Spleen (tissue), 7 donors: ENCODE results near the gene B3GAT1.

Experiments
- POLR2A ChIP-seq, 3 donors: fragments of 450-650 bp; IDR thresholded peaks; one replicate each; pipeline ENCODE4 v1.5.1; 2017; ENCODE audit warnings: antibody characterized with exemption in 3 of 3, mild to moderate bottlenecking in 1 of 3
- TF ChIP-seq, protein P1 (sequence below), 11 experiments: fragments of 200-600 bp in 7 of 11; fragments of 450-650 bp in 4 of 11; sonication (generic) in 4 of 11; IDR thresholded peaks in 8 of 11; conservative IDR thresholded peaks in 3 of 11; 1 replicate in 7 of 11; 2 replicates in 4 of 11; pipeline versions ENCODE4 v1.4.0 to v1.8.0; 2016 to 2021; ENCODE audit warnings: antibody characterized with exemption in 11 of 11, inconsistent platforms in 4 of 11, mild to moderate bottlenecking in 1 of 11
- donor health status: DM: no; HTN: no; CAD: no; lungs with moderate emphysema.
- donor health status: DM: no; HTN: no; CAD: no.
- donor health status: DM: no; HTN: no; CAD: no.

DNA sequence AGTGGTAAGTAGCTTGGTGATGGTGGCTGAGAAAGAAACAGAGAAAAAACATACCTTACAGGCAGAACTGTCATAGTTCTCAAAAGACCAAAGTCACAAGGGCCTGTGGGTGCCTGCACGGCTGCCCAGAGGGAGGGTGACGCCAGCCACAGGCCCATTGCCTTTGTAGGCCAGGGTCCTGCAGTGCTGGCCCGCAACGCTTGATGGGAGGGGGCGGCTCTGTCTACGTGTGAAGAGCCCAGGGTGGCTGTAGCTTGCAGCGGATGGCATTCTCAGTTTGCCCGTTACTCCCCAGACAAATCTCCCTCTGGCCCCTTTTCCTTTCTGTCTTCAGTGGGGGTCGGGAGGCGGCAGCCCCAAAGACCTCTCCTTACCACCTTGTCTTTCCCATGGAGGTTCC lies 24.7 kb upstream of the B3GAT1 start:
- TF ChIP-seq, protein P1, sequence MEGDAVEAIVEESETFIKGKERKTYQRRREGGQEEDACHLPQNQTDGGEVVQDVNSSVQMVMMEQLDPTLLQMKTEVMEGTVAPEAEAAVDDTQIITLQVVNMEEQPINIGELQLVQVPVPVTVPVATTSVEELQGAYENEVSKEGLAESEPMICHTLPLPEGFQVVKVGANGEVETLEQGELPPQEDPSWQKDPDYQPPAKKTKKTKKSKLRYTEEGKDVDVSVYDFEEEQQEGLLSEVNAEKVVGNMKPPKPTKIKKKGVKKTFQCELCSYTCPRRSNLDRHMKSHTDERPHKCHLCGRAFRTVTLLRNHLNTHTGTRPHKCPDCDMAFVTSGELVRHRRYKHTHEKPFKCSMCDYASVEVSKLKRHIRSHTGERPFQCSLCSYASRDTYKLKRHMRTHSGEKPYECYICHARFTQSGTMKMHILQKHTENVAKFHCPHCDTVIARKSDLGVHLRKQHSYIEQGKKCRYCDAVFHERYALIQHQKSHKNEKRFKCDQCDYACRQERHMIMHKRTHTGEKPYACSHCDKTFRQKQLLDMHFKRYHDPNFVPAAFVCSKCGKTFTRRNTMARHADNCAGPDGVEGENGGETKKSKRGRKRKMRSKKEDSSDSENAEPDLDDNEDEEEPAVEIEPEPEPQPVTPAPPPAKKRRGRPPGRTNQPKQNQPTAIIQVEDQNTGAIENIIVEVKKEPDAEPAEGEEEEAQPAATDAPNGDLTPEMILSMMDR (IDR thresholded peaks at IDR 0.05 in 8 of 11, conservative IDR thresholded peaks at IDR 0.05 in 3 of 11), result no peak
- no peak for TF ChIP-seq POLR2A (IDR thresholded peaks at IDR 0.05)
